Dendritic cell treated with granulocyte-macrophage colony-stimulating factor and Interleukin-4, amounts not matched to agents 40 ng/mL and 50 ng/mL, for 4 days (primary cell): ENCODE measurements around the gene OPN3.
A peak's percentile ranks its signal among the peaks of the same experiment; 100 is the strongest.
"Not testable (repeated sequence)": the region's sequence is repeated elsewhere in the genome, so short reads cannot be mapped to it uniquely, and the experiment has no call there.

Experiments used
- H3K27ac Mint-ChIP-seq: one replicate; pipeline ENCODE4 v1.8.0; 2022; ENCODE audit warnings: mild to moderate bottlenecking, mixed read lengths
- H3K27me3 Mint-ChIP-seq: one replicate; pipeline ENCODE4 v1.8.0; 2022; ENCODE audit warnings: mild to moderate bottlenecking, mixed read lengths
- H3K36me3 Mint-ChIP-seq: one replicate; pipeline ENCODE4 v1.8.0; 2022; ENCODE audit warnings: low read depth, mixed read lengths
- H3K4me1 Mint-ChIP-seq: one replicate; pipeline ENCODE4 v1.8.0; 2022; ENCODE audit warnings: low read depth, mixed read lengths
- H3K4me3 Mint-ChIP-seq: one replicate; pipeline ENCODE4 v1.8.0; 2022; ENCODE audit warnings: mild to moderate bottlenecking, moderate library complexity, mixed read lengths
- H3K9me3 Mint-ChIP-seq: one replicate; pipeline ENCODE4 v1.8.0; 2022; ENCODE audit warnings: mixed read lengths
- intact Hi-C: fragments of 100-400 bp; cut with micrococcal nuclease; formaldehyde crosslinking; loops from one replicate; pipeline ENCODE4 v1.15.0; 2022

The OPN3 gene

DNA sequence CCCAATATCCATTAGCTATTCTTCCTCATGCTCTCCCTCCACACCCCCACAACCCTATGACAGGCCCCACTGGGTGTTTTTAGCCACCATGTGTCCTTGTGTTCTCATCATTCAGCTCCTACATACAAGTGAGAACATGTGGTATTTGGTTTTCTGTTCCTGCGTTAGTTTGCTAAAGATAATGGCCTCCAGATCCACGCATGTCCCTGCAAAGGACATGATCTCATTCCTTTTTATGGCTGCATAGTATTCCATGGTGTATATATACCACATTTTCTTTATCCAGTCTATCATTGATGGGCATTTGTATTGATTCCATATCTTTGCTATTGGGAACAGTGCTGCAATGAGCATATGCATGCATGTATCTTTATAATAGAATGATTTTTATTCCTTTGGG, 18.8 kb upstream of the OPN3 start:
- H3K36me3 Mint-ChIP-seq, H3K4me3 Mint-ChIP-seq, H3K4me1 Mint-ChIP-seq, intact Hi-C loops, H3K9me3 Mint-ChIP-seq, H3K27me3 Mint-ChIP-seq, H3K27ac Mint-ChIP-seq: not testable (repeated sequence)

DNA sequence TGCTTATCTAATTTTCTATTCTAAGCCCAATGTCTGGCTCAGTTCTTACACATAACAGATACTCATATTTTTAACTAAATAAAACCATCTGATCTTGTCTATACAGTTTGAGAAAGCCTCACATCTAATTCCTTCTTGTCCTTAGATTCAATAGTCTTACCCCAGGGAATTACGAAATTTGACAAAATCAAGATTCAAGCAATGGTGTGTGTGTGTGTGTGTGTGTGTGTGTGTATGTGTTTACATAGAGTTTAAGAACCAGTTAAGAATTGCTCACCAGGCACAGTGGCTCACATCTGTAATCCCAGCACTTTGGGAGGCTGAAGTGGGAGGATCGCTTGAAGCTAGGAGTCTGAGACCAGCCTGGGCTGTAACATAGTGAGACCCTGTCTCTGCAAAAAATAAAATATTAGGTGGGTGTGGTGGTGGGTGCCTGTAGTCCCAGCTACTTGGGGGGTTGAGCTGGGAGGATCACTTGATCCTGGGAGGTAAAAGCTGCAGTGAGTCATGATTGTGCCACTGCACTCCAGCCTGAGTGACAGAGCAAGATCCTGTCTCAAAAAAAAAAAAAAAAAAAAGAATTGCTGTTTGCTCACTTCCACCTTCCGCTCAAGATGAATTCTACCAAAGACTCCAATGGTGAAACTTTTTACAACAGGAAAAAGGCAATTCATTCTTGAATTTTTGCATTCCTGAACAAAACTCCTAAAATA, 18.1 kb upstream of the OPN3 start:
- Mint-ChIP-seq H3K27me3 (peaks cover 3% of the 10 kb centered on the region), H3K4me3 (no peak overlapping the region), H3K27ac (no peak overlapping the region), H3K36me3 (no peaks in the 10 kb centered on the region), H3K9me3 (no peaks in the 10 kb centered on the region), H3K4me1 (no peaks in the 10 kb centered on the region)
- intact Hi-C loops = no loop called here

DNA sequence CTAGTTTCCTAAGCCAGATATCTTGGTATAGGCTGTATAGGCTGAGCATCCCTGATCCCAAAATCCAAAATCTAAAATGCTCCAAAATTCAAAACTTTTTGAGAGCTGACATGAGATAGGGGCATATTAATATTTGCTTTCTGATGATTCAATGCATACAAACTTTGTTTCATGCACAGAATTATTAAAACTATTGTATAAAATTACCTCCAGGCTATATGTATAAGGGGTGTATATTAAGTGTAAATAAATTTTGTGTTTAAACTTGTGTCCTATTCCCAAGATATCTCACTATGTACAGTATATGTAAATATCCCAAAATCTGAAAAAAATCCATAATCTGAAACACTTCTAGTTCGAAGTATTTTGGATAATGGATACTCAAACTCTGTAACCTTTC, 14.5 kb upstream of the OPN3 start:
- no peaks in the 10 kb centered on the region for H3K9me3 Mint-ChIP-seq
- no peaks in the 10 kb centered on the region for H3K36me3 Mint-ChIP-seq
- H3K27me3 Mint-ChIP-seq = peaks cover 9% of the 10 kb centered on the region
- no peaks in the 10 kb centered on the region for H3K4me1 Mint-ChIP-seq
- H3K27ac Mint-ChIP-seq = no peak overlapping the region
- intact Hi-C loops = no loop called here
- H3K4me3 Mint-ChIP-seq = no peak overlapping the region

DNA sequence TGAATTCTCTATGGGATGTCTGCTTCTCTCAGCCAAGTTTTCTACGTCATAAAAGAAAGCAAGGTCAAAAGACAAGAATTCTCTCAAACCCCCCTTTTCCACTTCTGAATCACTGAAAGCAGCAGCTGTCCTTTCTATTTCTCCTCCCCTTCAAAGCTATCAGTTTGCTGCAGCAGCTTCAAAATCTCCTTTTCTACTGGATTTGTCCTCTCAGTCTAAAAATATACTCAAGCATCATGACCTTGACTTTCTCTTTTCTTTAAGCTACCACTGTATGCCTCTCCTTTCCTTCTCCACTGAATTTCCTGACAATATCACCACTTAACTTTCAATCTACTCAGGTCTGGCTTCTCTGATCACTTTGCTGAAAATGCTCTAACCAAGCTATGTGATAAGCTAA, 13.8 kb upstream of the OPN3 start:
- Mint-ChIP-seq H3K36me3 (no peaks in the 10 kb centered on the region), H3K27ac (no peak overlapping the region), H3K4me1 (no peaks in the 10 kb centered on the region), H3K27me3 (peaks cover 7% of the 10 kb centered on the region), H3K9me3 (no peaks in the 10 kb centered on the region), H3K4me3 (no peak overlapping the region)
- intact Hi-C loops = no loop called here

DNA sequence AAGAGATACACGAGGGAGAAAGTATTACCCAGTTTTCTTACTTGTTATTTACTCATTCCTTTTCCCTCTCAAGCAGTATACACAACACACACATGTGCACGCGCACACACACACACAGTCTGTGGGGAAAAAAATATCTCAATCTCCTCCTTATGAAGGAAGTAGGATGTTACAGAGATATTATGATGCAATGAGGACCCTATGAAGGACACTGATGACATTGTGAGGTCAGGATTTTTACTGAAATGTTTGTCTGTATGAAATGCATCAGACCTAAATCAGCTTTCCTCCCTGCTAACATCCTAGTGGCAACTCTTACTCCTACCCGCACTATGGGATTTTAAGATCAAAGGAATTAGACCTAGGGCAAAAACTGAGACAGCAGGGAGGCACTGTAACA, 11.8 kb upstream of the OPN3 start, which contains the start of gene WDR64:
WDR64 (plus strand) TSS at position 270 of the 400 bp plus-strand sequence. CDS start 204 bp downstream, outside the sequence.
- H3K27ac Mint-ChIP-seq = no peak within 1 kb of the TSS
- no peak within 1 kb of the TSS for H3K4me3 Mint-ChIP-seq
- peaks cover 7% of the 10 kb centered on the region for H3K27me3 Mint-ChIP-seq
- no peaks in the 10 kb centered on the region for H3K4me1 Mint-ChIP-seq
- intact Hi-C loops = no loop called here
- H3K9me3 Mint-ChIP-seq = no peaks in the 10 kb centered on the region
- H3K36me3 Mint-ChIP-seq = no peaks in the 10 kb centered on the region

DNA sequence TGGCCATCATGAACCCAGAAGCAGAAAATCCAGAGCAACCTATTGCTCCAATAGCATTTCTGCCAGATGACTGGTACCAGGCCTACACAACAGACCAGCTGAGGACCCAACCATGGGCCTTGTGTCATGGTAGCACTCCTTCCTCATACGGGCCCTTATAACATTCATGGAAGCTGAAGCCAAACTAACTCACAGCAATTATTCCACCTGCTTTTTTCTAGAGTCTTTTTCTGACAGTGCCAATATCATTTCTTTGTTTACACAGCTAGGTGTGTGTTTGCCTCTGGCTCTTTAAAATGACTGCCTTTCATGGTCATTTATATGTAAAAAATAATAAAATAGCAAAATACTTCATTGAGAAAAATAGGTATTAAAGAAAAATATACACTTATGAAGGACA, 8.0 kb upstream of the OPN3 start:
- Mint-ChIP-seq H3K4me1 (peaks cover 5% of the 10 kb centered on the region), H3K4me3 (no peak overlapping the region), H3K27ac (no peak overlapping the region), H3K36me3 (no peaks in the 10 kb centered on the region), H3K27me3 (peaks cover 6% of the 10 kb centered on the region), H3K9me3 (no peaks in the 10 kb centered on the region)
- intact Hi-C loops = no loop called here

DNA sequence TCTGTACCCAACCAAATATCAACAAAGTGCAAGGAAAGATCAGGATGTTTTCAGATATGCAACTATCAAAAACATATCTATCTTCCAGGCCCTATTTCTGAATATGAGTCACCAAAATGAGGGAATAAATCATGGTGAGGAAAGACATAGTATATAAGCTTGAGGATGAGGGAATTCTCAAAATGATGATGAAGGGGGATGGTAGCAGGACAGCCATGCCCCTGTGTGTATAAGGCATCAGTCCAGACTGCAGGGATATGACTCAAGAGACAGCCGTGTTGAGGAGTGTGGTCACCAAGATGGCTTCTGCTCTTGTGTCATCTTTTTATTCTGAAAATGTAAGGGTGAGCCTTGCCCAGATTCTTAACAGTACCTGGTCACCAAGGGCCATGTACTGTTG, 7.5 kb upstream of the OPN3 start:
- Mint-ChIP-seq H3K9me3 (no peaks in the 10 kb centered on the region), H3K4me1 (peaks cover 5% of the 10 kb centered on the region), H3K36me3 (no peaks in the 10 kb centered on the region), H3K27ac (no peak overlapping the region), H3K27me3 (peaks cover 6% of the 10 kb centered on the region), H3K4me3 (no peak overlapping the region)
- intact Hi-C loops = no loop called here

DNA sequence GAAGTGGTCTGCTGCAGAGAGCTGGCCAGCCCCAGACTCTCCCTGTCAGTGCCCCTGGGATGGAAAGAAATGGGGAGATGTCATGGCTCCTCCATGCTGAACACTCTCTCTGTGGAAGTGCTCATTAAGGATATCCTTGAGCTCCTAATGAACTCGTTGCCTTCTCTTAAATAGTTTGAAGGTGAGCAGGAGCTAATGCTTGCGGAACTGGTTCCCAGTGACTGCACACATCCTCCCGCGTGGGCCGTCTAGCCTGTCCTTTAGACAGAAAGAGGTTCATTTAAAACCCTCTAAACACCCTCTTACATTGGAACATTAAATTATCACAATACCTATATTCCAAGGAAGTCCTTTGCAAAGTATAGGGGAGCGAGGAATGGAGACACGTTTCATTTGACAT, 6.0 kb upstream of the OPN3 start:
- Mint-ChIP-seq H3K27me3 (peaks cover 6% of the 10 kb centered on the region), H3K27ac (no peak overlapping the region), H3K36me3 (no peaks in the 10 kb centered on the region), H3K4me1 (peaks cover 5% of the 10 kb centered on the region), H3K9me3 (no peaks in the 10 kb centered on the region), H3K4me3 (no peak overlapping the region)
- intact Hi-C loops = no loop called here

DNA sequence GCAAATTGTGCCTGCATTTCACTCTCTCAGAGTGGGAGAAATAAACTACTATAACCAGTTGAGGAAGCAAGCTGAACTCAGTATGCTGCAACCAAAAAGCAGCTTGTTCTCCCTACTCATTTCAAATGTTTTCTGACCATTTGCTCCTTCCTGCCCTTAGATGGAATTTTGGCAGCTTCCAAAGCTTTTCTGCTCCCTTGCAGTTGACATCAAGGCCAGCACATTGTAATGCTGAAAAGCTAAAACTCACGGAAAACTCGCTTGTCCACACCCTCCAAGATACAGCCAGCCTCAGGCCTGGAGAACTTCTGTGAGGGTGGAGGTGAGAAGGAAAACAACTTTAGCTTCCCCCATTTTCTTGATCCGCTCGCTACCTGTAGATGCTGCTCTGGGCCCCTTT, 5.0 kb upstream of the OPN3 start:
- Mint-ChIP-seq H3K36me3 (no peaks in the 10 kb centered on the region), H3K27me3 (peaks cover 2% of the 10 kb centered on the region), H3K4me1 (peaks cover 11% of the 10 kb centered on the region), H3K27ac (no peak overlapping the region), H3K9me3 (no peaks in the 10 kb centered on the region), H3K4me3 (no peak overlapping the region)
- intact Hi-C loops = no loop called here

DNA sequence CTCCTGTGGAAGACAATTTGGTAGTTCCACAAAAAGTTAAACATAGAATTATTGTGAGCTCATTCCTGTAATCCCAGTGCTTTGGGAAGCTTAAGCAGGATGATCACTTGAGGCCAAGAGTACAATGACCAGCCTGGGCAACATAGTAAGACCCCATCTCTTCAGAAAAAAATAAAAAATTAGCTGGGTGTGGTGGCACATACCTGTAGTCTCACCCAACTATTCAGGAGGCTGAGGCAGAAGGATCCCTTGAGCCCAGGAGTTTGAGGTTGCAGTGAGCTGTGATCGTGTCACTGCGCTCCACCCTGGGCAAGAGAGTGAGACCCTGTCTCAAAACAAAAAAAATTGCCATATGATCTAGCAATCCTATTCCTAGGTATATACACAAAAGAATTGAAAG, 4.1 kb upstream of the OPN3 start:
- Mint-ChIP-seq H3K9me3 (no peaks in the 10 kb centered on the region), H3K4me1 (peaks cover 11% of the 10 kb centered on the region), H3K27me3 (no peaks in the 10 kb centered on the region), H3K36me3 (peaks cover 6% of the 10 kb centered on the region), H3K4me3 (no peak overlapping the region), H3K27ac (no peak overlapping the region)
- intact Hi-C loops = no loop called here

DNA sequence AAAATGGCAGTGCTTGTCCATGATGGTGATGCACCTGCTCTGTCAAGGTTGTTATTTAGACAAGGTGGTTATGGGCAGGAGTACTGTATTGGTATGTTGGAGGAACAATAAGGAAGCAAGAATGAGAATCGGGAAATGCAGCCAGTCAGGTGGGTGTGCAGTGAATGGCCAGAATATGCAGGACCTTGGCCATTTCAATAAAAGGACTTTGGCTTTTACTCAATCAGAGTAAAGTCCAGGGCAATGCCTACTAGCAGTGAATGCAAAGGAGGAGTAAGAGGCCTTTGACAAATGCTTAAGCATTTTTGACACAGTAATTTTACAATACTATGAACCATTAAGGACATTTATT, 2.4 kb upstream of the OPN3 start:
- peaks cover 25% of the 10 kb centered on the region for H3K4me1 Mint-ChIP-seq

DNA sequence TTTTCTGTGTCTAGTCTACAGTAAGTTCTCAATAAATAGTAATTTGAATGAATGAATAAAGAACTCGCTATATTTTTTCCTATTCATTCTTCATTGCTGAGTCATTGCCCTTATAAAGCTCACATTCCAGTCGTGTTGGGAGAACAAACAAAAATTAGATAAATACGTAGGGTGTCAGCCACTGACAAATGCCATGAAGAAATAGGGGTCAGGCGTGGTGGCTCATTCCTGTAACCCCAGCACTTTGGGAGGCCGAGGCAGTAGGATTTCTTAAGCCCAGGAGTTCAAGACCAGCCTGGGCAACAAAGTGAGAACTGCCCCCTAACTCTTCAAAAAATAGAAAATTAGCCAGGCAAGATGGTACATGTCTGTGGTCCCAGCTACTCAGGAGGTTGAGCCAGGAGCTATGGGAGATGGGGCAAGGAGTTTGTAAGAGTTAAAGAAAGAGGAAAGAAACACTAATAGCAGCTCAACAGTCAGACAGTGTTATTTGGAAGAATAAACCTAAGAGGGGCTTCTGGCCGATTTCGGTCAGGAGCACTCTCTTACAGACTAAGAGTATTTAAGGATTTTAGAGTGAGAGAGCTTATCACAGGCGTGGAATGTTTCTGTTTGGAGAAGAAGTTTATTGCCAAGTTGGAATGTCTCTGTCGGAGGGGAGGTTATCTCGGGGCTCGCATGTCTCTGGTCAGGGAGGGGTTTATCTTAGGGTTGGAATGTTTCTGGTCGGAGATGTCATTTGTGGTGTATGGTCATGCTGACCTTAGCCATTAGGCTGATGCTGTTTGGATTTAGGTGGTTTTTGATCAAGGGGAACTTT, 1.8 kb upstream of the OPN3 start:
- Mint-ChIP-seq H3K9me3 (no peaks in the 10 kb centered on the region), H3K27ac (no peak overlapping the region), H3K4me3 (no peak overlapping the region), H3K36me3 (peaks cover 8% of the 10 kb centered on the region), H3K27me3 (no peaks in the 10 kb centered on the region), H3K4me1 (peaks cover 30% of the 10 kb centered on the region)
- intact Hi-C loops = no loop called here

More for the DNA sequence above, 2.4 kb upstream of the OPN3 start:
- H3K36me3 Mint-ChIP-seq = peaks cover 8% of the 10 kb centered on the region
- intact Hi-C loops = no loop called here
- H3K9me3 Mint-ChIP-seq = no peaks in the 10 kb centered on the region
- no peak overlapping the region for H3K4me3 Mint-ChIP-seq
- H3K27me3 Mint-ChIP-seq = no peaks in the 10 kb centered on the region
- H3K27ac Mint-ChIP-seq = no peak overlapping the region

DNA sequence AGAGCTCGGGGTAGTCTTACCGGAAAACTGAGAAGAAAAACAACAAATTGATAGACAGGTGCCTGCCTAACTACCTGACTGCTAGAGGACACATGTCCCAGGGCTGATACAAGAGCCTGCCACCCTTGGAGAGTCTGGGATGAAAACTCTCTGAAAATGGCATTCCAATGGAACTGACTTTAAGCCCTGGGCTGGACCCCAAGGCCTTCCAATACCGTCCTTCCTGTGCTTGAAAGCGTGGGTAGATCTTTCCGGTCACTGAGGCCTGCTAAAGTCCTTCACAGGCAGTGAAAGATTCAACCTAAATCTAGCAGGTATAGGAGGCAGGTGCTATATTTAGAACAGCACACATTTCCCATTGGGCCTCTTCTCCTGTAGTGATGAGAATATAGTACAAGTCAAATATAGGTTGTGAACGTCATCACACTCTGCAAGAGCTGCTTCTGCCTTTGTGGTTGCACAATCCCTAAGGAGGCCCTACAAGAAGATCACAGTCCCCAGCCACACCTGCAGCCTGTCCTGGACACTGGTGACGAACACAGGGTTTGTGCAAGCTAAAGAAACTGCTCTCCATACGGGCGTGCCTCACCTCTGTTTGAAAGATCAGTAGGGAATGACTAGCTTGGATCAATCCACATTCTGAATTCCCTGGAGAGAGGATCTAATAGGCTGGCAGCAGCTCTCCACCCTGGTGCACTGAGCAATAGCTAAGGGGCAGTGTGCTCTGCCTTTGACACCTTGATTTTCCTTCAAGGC, 876 bp upstream of the OPN3 start:
- intact Hi-C loops = loop anchor here (1.0 kb wide), 1 partner anchor 206 kb away; no protein-coding TSS in a partner anchor
- H3K36me3 Mint-ChIP-seq = peaks cover 8% of the 10 kb centered on the region
- H3K27me3 Mint-ChIP-seq = no peaks in the 10 kb centered on the region
- no peaks in the 10 kb centered on the region for H3K9me3 Mint-ChIP-seq
- H3K4me3 Mint-ChIP-seq = peak overlapping the region; percentile 93
- peaks cover 30% of the 10 kb centered on the region for H3K4me1 Mint-ChIP-seq
- H3K27ac Mint-ChIP-seq = peak overlapping the region; percentile 92

DNA sequence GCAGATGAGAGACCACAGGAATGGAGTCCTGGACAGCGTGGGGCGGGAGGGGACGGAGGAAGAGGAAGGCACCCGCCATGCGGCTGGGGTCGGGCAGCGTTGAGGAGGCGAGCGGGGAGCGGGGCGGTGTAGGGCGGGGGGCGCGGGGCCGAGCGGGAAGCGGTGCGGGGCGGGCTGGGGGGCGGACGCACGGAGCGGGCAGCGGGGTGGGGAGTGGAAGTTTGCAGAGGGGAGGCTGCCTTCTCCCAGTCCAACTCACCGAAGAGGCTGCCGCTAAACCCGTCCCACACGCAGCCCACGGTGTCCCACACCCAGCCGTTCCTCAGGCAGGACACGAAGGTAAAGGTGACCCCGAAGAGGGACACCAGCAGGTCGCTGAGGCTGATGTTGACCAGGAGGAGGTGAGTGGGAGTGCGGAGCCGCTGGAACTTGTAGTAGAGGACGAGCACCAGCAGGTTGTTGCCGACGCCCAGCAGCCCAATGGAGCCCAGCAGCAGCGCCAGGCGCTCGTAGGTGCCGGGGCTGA, 483 bp downstream of the OPN3 start:
- peaks cover 19% of the 10 kb centered on the region for H3K36me3 Mint-ChIP-seq
- no peaks in the 10 kb centered on the region for H3K27me3 Mint-ChIP-seq
- intact Hi-C loops = loop anchor here (1.0 kb wide), 1 partner anchor 208 kb away; no protein-coding TSS in a partner anchor
- no peaks in the 10 kb centered on the region for H3K9me3 Mint-ChIP-seq
- peak overlapping the region; percentile 92 for H3K27ac Mint-ChIP-seq
- peaks cover 39% of the 10 kb centered on the region for H3K4me1 Mint-ChIP-seq
- H3K4me3 Mint-ChIP-seq = peak overlapping the region; percentile 93
